Activated CD4-positive, alpha-beta T cell treated with anti-CD3 and anti-CD28 coated beads, Interleukin-2, Interleukin-4, amounts not matched to agents 100 ng/mL and 50 ng/mL, durations not matched to agents 16 hours and 8 hours (primary cell): ENCODE data around the gene KAZN.

Source experiments
- DNase-seq: peaks from one replicate; pipeline ENCODE4 v3.0.0-alpha.2; 2020; ENCODE audit warnings: low spot score

Gene KAZN

GRCh38 chr1:14853518-14853917 lies 255.0 kb downstream of the KAZN start:
- DNase-seq, result no peak

- no peak for DNase-seq
Observed at GRCh38 chr1:14855268-14855667, 256.8 kb downstream of the KAZN start.

GRCh38 chr1:14855801-14856200 lies 257.3 kb downstream of the KAZN start:
- no peak for DNase-seq

GRCh38 chr1:14857436-14858195 lies 259.1 kb downstream of the KAZN start:
- DNase-seq, result no peak

- no peak for DNase-seq
Observed at GRCh38 chr1:14862114-14862771, 263.8 kb downstream of the KAZN start.

GRCh38 chr1:14865106-14865505 lies 266.6 kb downstream of the KAZN start:
- no peak for DNase-seq

GRCh38 chr1:14866911-14867612 lies 268.6 kb downstream of the KAZN start:
- no peak for DNase-seq

GRCh38 chr1:14869187-14869586 lies 270.7 kb downstream of the KAZN start:
- DNase-seq, result no peak

- no peak for DNase-seq
Observed at GRCh38 chr1:14871218-14871970, 272.9 kb downstream of the KAZN start.

- DNase-seq, result no peak
Observed at GRCh38 chr1:14872762-14873161, 274.3 kb downstream of the KAZN start.

- no peak for DNase-seq
Observed at GRCh38 chr1:14873677-14874076, 275.2 kb downstream of the KAZN start.

- DNase-seq, result no peak
Observed at GRCh38 chr1:14875524-14876509, 277.3 kb downstream of the KAZN start.

GRCh38 chr1:14876747-14877146 lies 278.3 kb downstream of the KAZN start:
- no peak for DNase-seq

- no peak for DNase-seq
Observed at GRCh38 chr1:14877224-14877623, 278.7 kb downstream of the KAZN start.

- no peak for DNase-seq
Observed at GRCh38 chr1:14878124-14878523, 279.6 kb downstream of the KAZN start.

GRCh38 chr1:14878951-14879350 lies 280.5 kb downstream of the KAZN start:
- no peak for DNase-seq

- DNase-seq, result no peak
Observed at GRCh38 chr1:14880456-14881316, 282.2 kb downstream of the KAZN start.

GRCh38 chr1:14881775-14882672 lies 283.5 kb downstream of the KAZN start:
- no peak for DNase-seq

- DNase-seq, result no peak
Observed at GRCh38 chr1:14884614-14885175, 286.2 kb downstream of the KAZN start.
